IPS-15b (cell line): ENCODE data around the gene LCN12.

Experiments used
- H3K27me3 ChIP-seq: one replicate; pipeline ENCODE4 v1.6.1; 2013; ENCODE audit warnings: low read length; ENCODE audit not compliant: control insufficient read depth, insufficient read depth
- H3K36me3 ChIP-seq: one replicate; pipeline ENCODE4 v1.6.1; 2013; ENCODE audit warnings: low read length; ENCODE audit not compliant: control insufficient read depth, insufficient read depth
- H3K4me1 ChIP-seq: one replicate; pipeline ENCODE4 v1.6.1; 2013; ENCODE audit warnings: mild to moderate bottlenecking, low read length; ENCODE audit not compliant: control insufficient read depth, insufficient read depth
- H3K4me3 ChIP-seq: one replicate; pipeline ENCODE4 v1.5.1; 2013; ENCODE audit warnings: low read depth, low read length
- H3K9ac ChIP-seq: one replicate; pipeline ENCODE4 v1.6.1; 2013; ENCODE audit warnings: low read depth, mild to moderate bottlenecking, low read length
- H3K9me3 ChIP-seq: one replicate; pipeline ENCODE4 v1.6.1; 2013; ENCODE audit warnings: mild to moderate bottlenecking, low read length; ENCODE audit not compliant: control insufficient read depth, insufficient read depth

LCN12 gene

DNA sequence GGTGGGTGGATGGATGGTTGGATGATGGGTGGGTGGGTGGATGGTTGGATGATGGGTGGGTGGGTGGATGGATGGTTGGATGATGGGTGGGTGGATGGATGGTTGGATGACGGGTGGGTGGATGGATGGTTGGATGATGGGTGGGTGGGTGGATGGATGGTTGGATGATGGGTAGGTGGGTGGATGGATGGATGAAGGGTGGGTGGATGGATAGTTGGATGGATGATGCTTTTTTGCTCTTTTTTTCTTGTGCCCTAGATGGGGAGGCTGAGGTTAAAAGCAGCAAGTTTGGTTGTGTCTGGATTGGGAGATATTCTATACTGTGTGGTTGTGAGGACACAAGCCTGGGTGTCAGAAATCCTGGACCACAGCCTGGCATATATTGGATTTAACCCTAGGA lies 5.4 kb downstream of the LCN12 start:
- no peaks in the 10 kb centered on the region for H3K9me3 ChIP-seq
- no peaks in the 10 kb centered on the region for H3K4me1 ChIP-seq
- H3K9ac ChIP-seq, result no peak overlapping the region
- no peaks in the 10 kb centered on the region for H3K36me3 ChIP-seq
- H3K4me3 ChIP-seq, result no peak overlapping the region
- H3K27me3 ChIP-seq, result no peaks in the 10 kb centered on the region

DNA sequence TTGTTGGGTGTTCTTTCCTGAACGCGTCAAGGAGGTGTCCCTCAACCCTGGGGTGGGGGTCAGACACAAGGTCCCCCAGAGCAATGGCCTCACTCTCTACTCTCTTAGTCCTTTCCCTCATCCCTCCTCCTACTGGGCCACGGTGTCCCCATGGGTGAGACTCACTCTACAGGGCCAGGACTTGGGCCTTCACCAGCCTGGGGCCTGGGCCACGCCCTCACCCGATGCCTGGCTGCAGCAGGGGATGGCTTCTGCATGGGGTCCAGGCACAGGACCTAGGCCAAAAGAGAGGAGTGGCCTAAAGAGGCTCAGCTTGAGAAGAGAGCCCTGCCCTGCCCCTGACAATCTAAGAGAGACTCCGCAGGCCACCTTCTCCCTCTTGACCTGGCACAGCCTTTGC lies 5.8 kb downstream of the LCN12 start:
- Histone ChIP-seq H3K27me3 (no peaks in the 10 kb centered on the region), H3K9me3 (no peaks in the 10 kb centered on the region), H3K4me1 (no peaks in the 10 kb centered on the region), H3K4me3 (no peak overlapping the region), H3K9ac (no peak overlapping the region), H3K36me3 (no peaks in the 10 kb centered on the region)

- no peaks in the 10 kb centered on the region for H3K4me1 ChIP-seq
- no peak overlapping the region for H3K9ac ChIP-seq
- no peaks in the 10 kb centered on the region for H3K9me3 ChIP-seq
- no peaks in the 10 kb centered on the region for H3K27me3 ChIP-seq
- H3K36me3 ChIP-seq, result no peaks in the 10 kb centered on the region
- no peak overlapping the region for H3K4me3 ChIP-seq
Measured at GRCh38 chr9:136958473-136958872, 6.4 kb downstream of the LCN12 start.

DNA sequence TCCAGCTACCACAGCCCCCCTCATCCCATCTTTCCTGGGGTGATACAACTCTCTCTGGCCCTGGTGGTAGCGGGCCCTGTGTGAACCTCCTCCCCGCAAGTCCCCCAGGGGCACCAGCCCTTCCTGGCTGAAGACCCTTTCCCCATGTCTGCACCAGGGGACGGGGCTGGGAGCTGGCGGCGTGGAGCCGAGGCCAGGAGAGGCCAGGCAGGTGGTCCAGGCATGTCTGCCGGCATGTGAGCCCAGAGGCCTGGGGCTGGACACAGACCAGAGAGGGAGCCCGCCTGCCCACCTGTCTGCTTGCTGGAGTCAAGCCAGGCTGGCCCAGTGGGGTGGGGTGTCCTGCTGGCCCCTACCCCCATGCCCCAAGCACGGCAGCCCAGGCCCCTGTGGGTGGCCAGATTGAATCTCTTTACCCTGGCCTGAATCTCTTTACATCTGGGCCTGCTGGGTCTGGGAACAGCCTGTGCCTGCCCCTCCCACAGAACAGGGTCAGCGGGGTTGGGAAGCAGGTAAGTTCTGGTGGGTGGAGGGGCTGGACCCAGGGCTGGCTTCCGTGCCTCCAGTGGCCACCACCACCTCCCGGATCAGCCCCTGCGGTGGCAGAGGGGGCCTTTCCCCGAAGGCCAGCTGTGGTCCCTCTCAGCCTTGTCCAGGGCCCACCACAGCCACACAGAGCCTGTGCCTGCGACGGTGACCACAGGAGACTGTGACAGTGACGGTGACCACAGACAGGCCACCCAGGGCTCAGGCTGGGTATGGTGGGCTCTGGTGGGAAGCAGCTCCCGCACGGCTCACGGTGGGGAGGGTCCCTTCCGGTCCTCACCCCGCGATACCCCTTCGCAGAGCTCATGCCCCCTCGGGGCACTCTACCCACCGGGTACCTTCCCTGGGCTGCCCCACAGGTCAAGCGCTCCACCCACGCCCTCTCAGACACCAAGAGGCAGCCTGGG lies 7.1 kb downstream of the LCN12 start:
- Histone ChIP-seq H3K9ac (no peak overlapping the region), H3K36me3 (no peaks in the 10 kb centered on the region), H3K4me1 (no peaks in the 10 kb centered on the region), H3K9me3 (no peaks in the 10 kb centered on the region), H3K27me3 (no peaks in the 10 kb centered on the region), H3K4me3 (no peak overlapping the region)

DNA sequence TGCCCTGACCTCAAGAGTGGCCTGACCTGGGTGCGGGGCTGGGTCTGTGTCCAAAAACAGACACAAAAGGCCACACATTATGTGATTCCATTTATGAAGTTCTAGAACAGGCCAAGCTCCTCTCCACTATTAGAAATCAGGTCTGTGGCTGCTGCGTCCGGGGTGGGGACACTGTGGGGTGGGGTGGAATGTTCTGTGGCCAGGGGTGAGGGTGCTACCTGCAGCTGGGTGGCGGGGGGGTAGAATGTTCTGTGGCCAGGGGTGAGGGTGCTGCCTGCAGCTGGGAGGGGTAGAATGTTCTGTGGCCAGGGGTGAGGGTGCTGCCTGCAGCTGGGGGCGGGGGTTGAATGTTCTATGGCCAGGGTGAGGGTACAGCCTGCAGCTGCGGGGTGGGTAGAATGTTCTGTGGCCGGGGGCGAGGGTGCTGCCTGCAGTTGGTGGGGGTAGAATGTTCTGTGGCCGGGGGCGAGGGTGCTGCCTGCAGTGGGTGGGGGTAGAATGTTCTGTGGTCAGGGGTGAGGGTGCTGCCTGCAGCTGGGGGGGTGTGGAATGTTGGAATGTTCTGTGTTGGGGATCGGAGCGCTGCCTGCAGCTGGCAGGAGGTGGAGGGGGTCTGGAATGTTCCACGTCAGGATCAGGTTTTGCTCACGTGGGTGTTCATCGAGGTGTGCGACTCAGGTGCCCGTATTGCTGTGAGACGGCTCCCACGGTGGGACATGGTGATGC lies 8.3 kb downstream of the LCN12 start:
- no peak overlapping the region for H3K4me3 ChIP-seq
- H3K36me3 ChIP-seq, result no peaks in the 10 kb centered on the region
- no peaks in the 10 kb centered on the region for H3K4me1 ChIP-seq
- H3K9me3 ChIP-seq, result no peaks in the 10 kb centered on the region
- no peak overlapping the region for H3K9ac ChIP-seq
- no peaks in the 10 kb centered on the region for H3K27me3 ChIP-seq

- H3K4me1 ChIP-seq, result peaks cover 3% of the 10 kb centered on the region
Measured at GRCh38 chr9:136960938-136961275, 8.8 kb downstream of the LCN12 start.

DNA sequence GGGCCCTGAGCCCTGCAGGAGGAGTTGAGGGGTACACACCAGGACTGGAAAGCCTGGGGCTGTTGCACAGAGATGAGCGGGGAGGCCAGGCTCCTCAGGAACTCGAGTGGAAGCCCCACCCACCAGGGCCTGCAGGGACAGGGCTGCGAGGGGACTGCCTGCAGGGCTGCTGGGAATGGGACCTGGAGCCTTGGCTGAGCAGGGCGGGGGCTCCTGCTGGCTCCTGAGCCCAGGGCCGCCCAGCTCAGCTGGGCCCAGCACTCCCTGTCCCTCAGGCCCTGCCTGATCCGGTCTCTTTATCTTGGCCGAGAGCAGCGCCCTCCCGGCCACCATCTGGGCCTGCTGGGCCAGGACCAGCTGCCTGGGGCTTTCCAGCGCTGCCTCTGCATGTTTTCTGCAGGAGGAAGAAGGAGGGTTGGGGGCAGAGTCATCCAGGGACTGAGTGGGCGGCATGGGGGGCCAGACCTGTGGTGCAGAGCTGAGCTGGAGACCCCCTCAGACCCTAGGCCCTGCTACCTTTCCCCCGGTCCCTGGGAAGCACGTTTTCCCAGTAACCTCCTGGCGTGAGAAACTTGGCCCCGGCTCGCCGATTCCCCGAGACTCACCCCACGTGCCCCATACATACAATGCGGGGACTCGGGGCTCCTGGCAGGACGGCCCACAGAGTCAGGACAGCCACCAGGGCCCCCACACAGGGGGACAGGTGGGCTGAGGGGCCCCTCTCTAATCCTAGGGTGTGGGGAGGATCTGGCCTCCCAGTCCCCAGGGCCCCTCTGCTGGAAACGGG lies 9.4 kb downstream of the LCN12 start:
- H3K4me3 ChIP-seq, result no peak overlapping the region
- no peak overlapping the region for H3K9ac ChIP-seq
- H3K36me3 ChIP-seq, result no peaks in the 10 kb centered on the region
- H3K4me1 ChIP-seq, result peaks cover 7% of the 10 kb centered on the region
- H3K9me3 ChIP-seq, result no peaks in the 10 kb centered on the region
- no peaks in the 10 kb centered on the region for H3K27me3 ChIP-seq

More at GRCh38 chr9:136960938-136961275, 8.8 kb downstream of the LCN12 start:
- H3K9ac ChIP-seq, result no peak overlapping the region
- no peaks in the 10 kb centered on the region for H3K9me3 ChIP-seq
- H3K27me3 ChIP-seq, result no peaks in the 10 kb centered on the region
- H3K4me3 ChIP-seq, result no peak overlapping the region
- H3K36me3 ChIP-seq, result no peaks in the 10 kb centered on the region

DNA sequence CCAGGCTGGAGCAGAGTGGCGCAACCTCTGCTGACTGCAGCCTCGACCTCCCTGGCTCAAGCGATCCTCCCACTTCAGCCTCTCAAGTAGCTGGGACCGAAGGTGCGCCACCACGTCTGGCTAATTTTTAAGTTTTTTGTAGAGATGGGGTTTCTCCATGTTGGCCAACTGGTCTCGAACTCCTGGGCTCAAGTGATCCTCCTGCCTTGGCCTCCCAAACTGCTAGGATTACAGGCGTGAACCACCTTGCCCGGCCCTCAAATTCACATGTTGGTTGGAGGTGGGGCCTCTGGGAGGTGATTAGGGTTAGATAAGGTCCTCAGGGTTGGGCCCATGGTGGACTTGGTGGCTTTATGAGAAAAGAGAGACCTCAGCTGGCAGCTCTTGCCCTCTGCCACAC lies 10.1 kb downstream of the LCN12 start:
- H3K4me3 ChIP-seq, result no peak overlapping the region
- H3K27me3 ChIP-seq, result no peaks in the 10 kb centered on the region
- H3K9ac ChIP-seq, result no peak overlapping the region
- no peaks in the 10 kb centered on the region for H3K36me3 ChIP-seq
- peaks cover 7% of the 10 kb centered on the region for H3K4me1 ChIP-seq
- no peaks in the 10 kb centered on the region for H3K9me3 ChIP-seq

DNA sequence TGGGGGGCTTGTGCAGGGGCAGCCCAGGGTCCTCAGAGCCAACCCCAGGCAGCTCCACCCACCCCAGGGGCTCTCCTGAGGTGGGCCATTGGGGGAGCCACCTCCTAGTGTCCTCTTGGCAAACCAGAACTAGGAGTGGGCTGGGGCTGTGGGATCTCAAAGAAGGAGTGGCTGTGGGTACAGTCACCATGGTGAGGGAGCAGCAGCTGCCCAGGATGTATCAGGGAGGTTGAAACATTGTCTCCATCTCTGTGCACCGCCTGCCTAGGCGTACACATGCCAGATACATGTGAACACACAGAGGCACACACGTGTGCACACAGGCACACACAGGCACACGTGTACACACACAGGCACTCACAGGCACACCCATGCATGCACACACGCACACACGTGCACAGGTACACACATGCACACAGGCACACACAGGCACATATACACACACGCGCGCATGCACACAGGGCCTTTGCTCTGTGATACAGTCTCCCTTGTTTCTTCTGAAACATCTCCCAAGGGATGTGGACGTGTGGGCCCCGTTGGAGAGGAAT lies 10.7 kb downstream of the LCN12 start:
- Histone ChIP-seq H3K36me3 (no peaks in the 10 kb centered on the region), H3K4me3 (no peak overlapping the region), H3K9ac (no peak overlapping the region), H3K27me3 (no peaks in the 10 kb centered on the region), H3K4me1 (peaks cover 7% of the 10 kb centered on the region), H3K9me3 (no peaks in the 10 kb centered on the region)

DNA sequence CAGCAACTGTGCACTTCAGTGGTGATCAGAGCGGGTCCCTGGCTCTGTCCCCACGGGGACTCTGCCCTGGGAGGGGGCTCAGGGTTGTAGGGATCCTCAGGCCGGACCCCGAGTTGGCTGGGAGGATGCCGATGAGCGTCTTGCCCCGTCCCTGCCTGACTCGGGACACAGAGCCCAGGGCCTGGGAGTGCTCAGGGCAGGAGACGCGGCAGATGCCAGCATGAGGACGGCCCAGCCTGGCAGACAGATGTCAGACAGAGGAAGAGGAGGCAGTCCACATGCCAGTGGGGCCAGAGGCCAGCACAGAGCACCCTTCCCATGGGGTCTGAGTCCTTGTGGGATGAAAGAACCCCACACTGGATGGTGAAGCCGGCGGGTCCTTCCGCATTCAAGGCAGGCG lies 11.3 kb downstream of the LCN12 start:
- peaks cover 7% of the 10 kb centered on the region for H3K4me1 ChIP-seq
- H3K27me3 ChIP-seq, result no peaks in the 10 kb centered on the region
- H3K36me3 ChIP-seq, result no peaks in the 10 kb centered on the region
- no peak overlapping the region for H3K9ac ChIP-seq
- no peaks in the 10 kb centered on the region for H3K9me3 ChIP-seq
- H3K4me3 ChIP-seq, result no peak overlapping the region

- Histone ChIP-seq H3K9ac (no peak overlapping the region), H3K4me1 (peaks cover 7% of the 10 kb centered on the region), H3K9me3 (no peaks in the 10 kb centered on the region), H3K27me3 (no peaks in the 10 kb centered on the region), H3K4me3 (no peak overlapping the region), H3K36me3 (no peaks in the 10 kb centered on the region)
Measured at GRCh38 chr9:136963751-136964150, 11.7 kb downstream of the LCN12 start.
